ENCODE results near the gene DAGLB. TPM values are rescaled to one million over a fixed set of nuclear protein-coding genes. Genes with fewer than 3 reads are reported as not detected.

Gene DAGLB
- total RNA-seq, 1 experiment from 2014 or later: 23.4 TPM

- Histone ChIP-seq H4K20me1 (ENCODE audit: low read length) (peaks cover 4% of the 10 kb centered on the region; the same call in 1 of the 2 replicates), H3K79me2 (ENCODE audit: low read length) (peaks cover 36% of the 10 kb centered on the region), H2AFZ (ENCODE audit: low read length) (no peak overlapping the region), H3K9ac (ENCODE audit: low read length) (no peak overlapping the region), H3K9me3 (ENCODE audit: low read length) (no peaks in the 10 kb centered on the region), H3F3A (ENCODE audit: low read length, unreplicated experiment) (no peaks in the 10 kb centered on the region), H3K27ac (ENCODE audit: low read length) (peak overlapping the region; percentile 52), H3K4me1 (ENCODE audit: insufficient read depth, low read length) (peaks cover 28% of the 10 kb centered on the region), H3K9me2 (replicated peaks; ENCODE audit: low read length) (no peaks in the 10 kb centered on the region), H3K36me3 (ENCODE audit: low read depth, low read length) (peaks cover 16% of the 10 kb centered on the region), H3K4me3 (ENCODE audit: low read length) (no peak overlapping the region), H3K4me2 (ENCODE audit: low read length) (no peak overlapping the region), H3K27me3 (ENCODE audit: low read length) (no peaks in the 10 kb centered on the region)
- ATAC-seq: no peak
- BruUV-seq (replicated peaks): no TSS peak
- no peak for TF ChIP-seq EZH2phosphoT487 (IDR thresholded peaks at IDR 0.05; ENCODE audit: borderline replicate concordance, low read length)
- TF ChIP-seq CTCF (conservative IDR thresholded peaks at IDR 0.05; ENCODE audit: low read depth, low read length): no peak
- TF ChIP-seq EZH2 (IDR thresholded peaks at IDR 0.05; ENCODE audit: low read length, unreplicated experiment): no peak
- ChIA-PET POLR2A (ENCODE audit: unreplicated experiment) (no interaction called here), CTCF (no interaction called here)
- intact Hi-C loops (cut with micrococcal nuclease): no loop called here
- no peak for DNase-seq
These were observed 1.3 kb upstream of the DAGLB start for GRCh38 chr7:6448943-6449543.

- peak overlapping the region; percentile 99 for H3K4me3 ChIP-seq (ENCODE audit: low read length)
- peak overlapping the region; percentile 87 for H2AFZ ChIP-seq (ENCODE audit: low read length)
- DNase-seq (peak; percentile 94), ATAC-seq (peak; percentile 39)
- H4K20me1 ChIP-seq (ENCODE audit: low read length): peaks cover 4% of the 10 kb centered on the region; the same call in 1 of the 2 replicates
- ChIA-PET POLR2A (ENCODE audit: unreplicated experiment) (interaction anchor here (1.0 kb wide), 1 partner anchor 16 kb away, joined by 3 read pairs; no protein-coding TSS in a partner anchor), CTCF (no interaction called here)
- intact Hi-C loops (cut with micrococcal nuclease): no loop called here
- peak overlapping the region; percentile 93 for H3K9ac ChIP-seq (ENCODE audit: low read length)
- H3F3A ChIP-seq (ENCODE audit: low read length, unreplicated experiment): no peaks in the 10 kb centered on the region
- peaks cover 52% of the 10 kb centered on the region for H3K79me2 ChIP-seq (ENCODE audit: low read length)
- no peaks in the 10 kb centered on the region for H3K27me3 ChIP-seq (ENCODE audit: low read length)
- H3K4me2 ChIP-seq (ENCODE audit: low read length): peak overlapping the region; percentile 91
- peaks cover 28% of the 10 kb centered on the region for H3K36me3 ChIP-seq (ENCODE audit: low read depth, low read length)
- no peaks in the 10 kb centered on the region for H3K9me2 ChIP-seq (replicated peaks; ENCODE audit: low read length)
- TSS peak; percentile 64 for BruUV-seq (replicated peaks)
- H3K4me1 ChIP-seq (ENCODE audit: insufficient read depth, low read length): peaks cover 31% of the 10 kb centered on the region
- peak overlapping the region; percentile 89 for H3K27ac ChIP-seq (ENCODE audit: low read length)
- TF ChIP-seq EZH2 (IDR thresholded peaks at IDR 0.05; ENCODE audit: low read length, unreplicated experiment) (no peak), CTCF (conservative IDR thresholded peaks at IDR 0.05; ENCODE audit: low read depth, low read length) (no peak), EZH2phosphoT487 (IDR thresholded peaks at IDR 0.05; ENCODE audit: borderline replicate concordance, low read length) (no peak)
- H3K9me3 ChIP-seq (ENCODE audit: low read length): no peaks in the 10 kb centered on the region
These were observed 745 bp downstream of the DAGLB start for GRCh38 chr7:6446838-6447580.

All from PC-3 (cell line).